ENCODE results near the gene RXFP4. TPM values are rescaled to one million over a fixed set of nuclear protein-coding genes. Genes with fewer than 3 reads are reported as not detected.

Gene RXFP4
- total RNA-seq, 2 donors from 2014 or later: not detected

DNA sequence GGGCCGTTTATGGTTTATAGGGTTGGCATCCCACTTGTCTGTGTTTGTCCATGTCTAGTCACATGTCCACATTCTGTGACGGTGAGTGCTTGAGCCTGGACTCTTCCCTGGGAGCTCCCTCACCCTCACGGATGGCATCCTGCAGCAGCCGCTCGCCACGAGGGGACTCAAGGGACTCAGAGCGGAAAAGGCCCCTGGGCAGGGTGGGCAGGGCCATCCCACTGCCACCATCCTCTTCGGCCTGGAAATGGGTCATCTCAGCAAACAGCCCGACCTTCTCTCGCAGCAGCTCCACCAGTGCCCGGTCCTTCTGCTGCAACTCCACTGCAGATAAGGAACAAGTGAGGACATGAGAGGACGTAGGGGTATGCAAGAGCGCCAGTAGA is 11.1 kb downstream of the RXFP4 start:
- no peaks in the 10 kb centered on the region for H3K9me3 ChIP-seq (ENCODE audit: control insufficient read depth, low read length, poor library complexity, severe bottlenecking)
- ATAC-seq (no peak), DNase-seq (no peak)
- H3K4me3 Mint-ChIP-seq: no peak overlapping the region
- peaks cover 9% of the 10 kb centered on the region for H3K4me1 Mint-ChIP-seq
- H3K27ac Mint-ChIP-seq: no peak overlapping the region
- H3K27me3 Mint-ChIP-seq: no peaks in the 10 kb centered on the region
- no peaks in the 10 kb centered on the region for H3K36me3 Mint-ChIP-seq (ENCODE audit: low read depth)

DNA sequence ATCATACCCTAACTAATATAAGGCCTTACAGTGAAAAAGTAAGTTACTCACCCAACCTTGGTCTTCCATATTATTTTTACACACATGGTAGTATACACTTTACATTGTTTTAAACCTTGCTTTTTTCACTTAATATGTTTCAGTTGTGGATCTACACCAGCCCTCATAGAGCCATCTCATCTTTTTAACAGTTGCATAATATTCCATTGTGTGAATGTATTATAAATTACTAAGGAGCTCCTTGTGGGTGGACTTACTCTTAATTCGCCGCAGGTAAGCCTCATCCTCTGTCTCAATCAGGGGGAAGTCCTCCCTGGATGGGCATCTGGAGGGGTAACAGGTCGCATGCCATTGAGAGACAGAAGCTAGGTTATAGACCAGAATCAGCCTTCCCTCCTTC is 13.2 kb downstream of the RXFP4 start:
- DNase-seq: no peak
- no peak overlapping the region for H3K4me3 Mint-ChIP-seq
- H3K4me1 Mint-ChIP-seq: peaks cover 7% of the 10 kb centered on the region
- ATAC-seq: no peak
- no peak overlapping the region for H3K27ac Mint-ChIP-seq
- no peaks in the 10 kb centered on the region for H3K9me3 ChIP-seq (ENCODE audit: control insufficient read depth, low read length, poor library complexity, severe bottlenecking)
- H3K36me3 Mint-ChIP-seq (ENCODE audit: low read depth): no peaks in the 10 kb centered on the region
- no peaks in the 10 kb centered on the region for H3K27me3 Mint-ChIP-seq

DNA sequence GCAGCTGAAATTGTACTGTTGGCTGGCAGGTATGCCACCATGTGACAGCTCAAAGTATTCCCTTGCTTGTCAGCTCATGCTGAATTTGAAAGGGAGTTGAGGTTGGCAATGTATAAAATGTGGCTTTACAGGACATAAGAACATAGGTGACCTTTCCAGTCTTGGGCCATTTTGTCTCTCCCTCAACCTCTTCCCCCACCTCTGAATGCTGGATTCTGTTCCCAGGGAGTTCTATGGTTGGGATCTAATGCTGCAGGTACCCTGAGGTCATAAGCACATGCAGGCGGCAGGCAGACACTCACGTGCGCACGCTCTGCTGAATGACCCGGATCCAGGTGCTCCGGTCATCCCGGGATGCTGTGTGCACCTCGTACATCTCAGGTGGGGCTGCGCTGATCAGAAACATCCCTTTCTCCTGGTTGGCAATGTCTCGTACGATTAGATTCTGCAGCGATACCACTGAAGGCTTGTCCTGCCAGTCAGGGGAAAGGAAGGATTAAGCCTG is 16.0 kb downstream of the RXFP4 start:
- DNase-seq (no peak), ATAC-seq (no peak)
- Mint-ChIP-seq H3K4me3 (no peak overlapping the region), H3K36me3 (ENCODE audit: low read depth) (peaks cover 2% of the 10 kb centered on the region), H3K4me1 (peaks cover 3% of the 10 kb centered on the region), H3K27ac (peak overlapping the region; percentile 63), H3K27me3 (no peaks in the 10 kb centered on the region)
- H3K9me3 ChIP-seq (ENCODE audit: control insufficient read depth, low read length, poor library complexity, severe bottlenecking): no peaks in the 10 kb centered on the region

DNA sequence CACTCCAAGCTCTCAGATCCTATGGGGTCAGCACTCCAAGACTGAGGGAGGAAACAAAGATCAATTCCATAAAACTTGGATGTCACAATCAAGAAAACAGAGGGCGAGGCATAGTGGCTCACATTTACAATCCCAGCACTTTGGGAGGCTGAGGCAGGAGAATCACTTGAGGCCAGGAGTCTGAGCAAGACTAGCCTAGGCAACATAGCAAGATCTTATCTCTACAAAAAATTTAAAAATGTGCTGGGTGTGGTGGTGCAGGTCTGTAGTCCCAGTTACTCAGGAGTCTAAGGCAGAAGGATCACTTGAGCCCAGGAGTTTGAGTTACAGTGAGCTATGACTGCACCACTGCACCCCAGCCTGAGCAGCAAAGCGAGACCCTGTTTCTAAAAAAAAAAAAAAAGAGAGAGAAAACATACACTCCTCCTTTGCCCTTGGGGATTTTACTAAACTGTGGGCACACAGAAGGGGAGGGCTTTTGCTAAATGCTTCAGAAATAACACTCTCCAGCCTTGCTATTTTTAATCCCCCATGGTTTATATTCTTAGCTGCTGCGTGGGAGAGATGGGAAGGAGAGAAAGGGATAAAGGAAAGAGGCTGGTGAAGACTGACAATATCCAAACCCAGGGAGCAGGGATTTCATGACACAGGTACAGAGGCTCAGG is 18.8 kb downstream of the RXFP4 start:
- no peak for ATAC-seq

DNA sequence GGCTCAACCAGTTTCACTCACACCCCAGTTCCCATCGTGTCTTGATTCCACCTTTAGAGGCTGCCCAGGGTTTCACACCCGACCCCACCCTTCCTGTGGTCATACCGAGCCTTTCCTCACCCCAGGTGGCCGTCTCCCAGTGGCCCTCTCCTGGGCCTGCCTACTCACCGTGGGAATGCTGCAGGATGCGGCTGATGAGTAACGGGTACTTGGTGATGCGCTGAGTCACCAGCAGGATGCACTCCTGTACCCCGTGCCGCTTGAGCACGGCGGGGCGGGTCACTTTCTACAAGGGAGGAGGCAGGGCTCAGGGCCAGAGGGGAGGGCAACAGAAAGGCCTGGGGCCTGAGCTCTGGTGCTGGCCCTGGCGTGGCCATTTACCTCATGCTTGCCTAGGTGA is 20.5 kb downstream of the RXFP4 start:
- H3K27me3 Mint-ChIP-seq: no peaks in the 10 kb centered on the region
- peak; percentile 63 for ATAC-seq
- peaks cover 9% of the 10 kb centered on the region for H3K4me1 Mint-ChIP-seq
- H3K36me3 Mint-ChIP-seq (ENCODE audit: low read depth): peaks cover 4% of the 10 kb centered on the region
- no peak for DNase-seq
- no peaks in the 10 kb centered on the region for H3K9me3 ChIP-seq (ENCODE audit: control insufficient read depth, low read length, poor library complexity, severe bottlenecking)
- peak overlapping the region; percentile 75 for H3K27ac Mint-ChIP-seq
- H3K4me3 Mint-ChIP-seq: no peak overlapping the region

More for the DNA sequence above, 18.8 kb downstream of the RXFP4 start:
- H3K27ac Mint-ChIP-seq: peak overlapping the region; percentile 75
- H3K36me3 Mint-ChIP-seq (ENCODE audit: low read depth): peaks cover 2% of the 10 kb centered on the region
- no peak overlapping the region for H3K4me3 Mint-ChIP-seq
- DNase-seq: no peak
- H3K9me3 ChIP-seq (ENCODE audit: control insufficient read depth, low read length, poor library complexity, severe bottlenecking): no peaks in the 10 kb centered on the region
- H3K27me3 Mint-ChIP-seq: no peaks in the 10 kb centered on the region
- H3K4me1 Mint-ChIP-seq: peaks cover 6% of the 10 kb centered on the region

DNA sequence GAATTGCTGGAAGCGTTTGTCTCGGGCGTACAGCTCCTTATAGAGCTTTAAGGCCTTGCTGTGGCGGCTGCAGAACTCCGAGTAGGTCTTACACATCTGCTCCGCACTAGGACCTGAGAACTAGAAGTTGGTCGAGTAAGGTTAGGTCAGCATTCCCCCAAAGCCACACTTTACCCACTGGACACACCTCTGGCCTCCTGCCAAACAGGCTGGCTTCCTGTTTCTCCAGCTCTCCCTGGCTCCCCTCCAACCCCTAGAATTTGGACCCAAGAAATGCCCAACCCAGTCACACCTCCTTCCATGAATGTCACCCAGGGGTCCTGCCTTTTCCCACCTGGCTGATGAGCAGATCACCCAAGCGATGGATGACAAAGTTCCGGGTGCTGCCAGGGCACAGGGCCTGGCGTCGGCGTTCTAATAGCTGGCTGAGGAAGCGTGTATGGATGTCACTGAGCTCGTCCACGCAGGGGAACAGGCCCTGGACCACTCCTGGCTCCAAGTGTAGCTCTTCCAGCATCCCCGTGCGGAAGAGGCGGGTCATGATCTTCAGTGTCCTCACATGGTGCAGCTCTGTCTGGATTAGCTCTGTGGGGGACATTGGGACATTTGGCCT is 21.3 kb downstream of the RXFP4 start:
- no peaks in the 10 kb centered on the region for H3K9me3 ChIP-seq (ENCODE audit: control insufficient read depth, low read length, poor library complexity, severe bottlenecking)
- H3K36me3 Mint-ChIP-seq (ENCODE audit: low read depth): peaks cover 5% of the 10 kb centered on the region
- H3K27me3 Mint-ChIP-seq: no peaks in the 10 kb centered on the region
- peaks cover 15% of the 10 kb centered on the region for H3K4me1 Mint-ChIP-seq
- H3K27ac Mint-ChIP-seq: no peak overlapping the region
- ATAC-seq: no peak
- DNase-seq: no peak
- H3K4me3 Mint-ChIP-seq: no peak overlapping the region

DNA sequence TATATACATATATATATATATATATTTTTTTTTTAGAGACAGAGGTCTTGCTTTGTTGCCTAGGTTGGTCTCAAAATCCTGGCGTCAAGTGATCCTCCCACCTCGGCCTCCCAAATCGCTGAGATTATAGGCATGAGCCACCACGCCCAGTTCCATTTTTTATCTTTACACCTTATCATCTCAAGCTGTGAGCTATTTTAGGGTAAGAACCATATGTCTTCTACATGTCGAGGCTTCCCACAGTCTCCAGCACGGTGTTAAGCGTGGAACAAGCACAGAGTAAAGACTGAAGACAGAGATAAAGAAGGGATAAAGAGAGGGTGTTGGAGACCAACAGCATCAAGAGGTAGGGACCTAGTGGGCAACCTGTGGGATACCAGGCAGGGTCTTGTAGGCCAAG is 22.8 kb downstream of the RXFP4 start:
- Mint-ChIP-seq H3K27me3 (no peaks in the 10 kb centered on the region), H3K36me3 (ENCODE audit: low read depth) (peaks cover 8% of the 10 kb centered on the region), H3K4me1 (peaks cover 30% of the 10 kb centered on the region), H3K27ac (peak overlapping the region; percentile 93), H3K4me3 (no peak overlapping the region)
- ATAC-seq: no peak
- H3K9me3 ChIP-seq (ENCODE audit: control insufficient read depth, low read length, poor library complexity, severe bottlenecking): no peaks in the 10 kb centered on the region
- no peak for DNase-seq

DNA sequence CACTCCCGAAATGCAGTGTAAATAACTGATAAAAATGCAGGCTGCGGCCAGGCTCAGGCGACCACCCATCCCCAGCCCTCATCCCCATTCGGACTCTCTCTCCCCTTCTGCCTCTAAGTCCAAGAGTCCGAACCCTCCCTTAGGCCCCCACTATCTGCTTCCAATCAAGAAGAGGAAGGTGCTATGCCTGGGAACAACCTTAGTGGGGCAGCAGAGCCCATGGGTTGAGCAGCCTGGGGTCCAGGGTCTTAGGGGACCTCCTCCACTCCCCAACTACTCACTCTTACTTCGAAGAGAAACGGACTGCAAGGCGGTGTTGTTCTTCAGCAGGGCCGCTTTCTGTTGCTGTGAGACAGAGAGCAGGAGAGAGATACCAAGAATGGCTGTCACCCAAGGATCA is 24.7 kb downstream of the RXFP4 start:
- DNase-seq: no peak
- no peak overlapping the region for H3K4me3 Mint-ChIP-seq
- H3K4me1 Mint-ChIP-seq: peaks cover 48% of the 10 kb centered on the region
- H3K27me3 Mint-ChIP-seq: no peaks in the 10 kb centered on the region
- H3K9me3 ChIP-seq (ENCODE audit: control insufficient read depth, low read length, poor library complexity, severe bottlenecking): no peaks in the 10 kb centered on the region
- peaks cover 8% of the 10 kb centered on the region for H3K36me3 Mint-ChIP-seq (ENCODE audit: low read depth)
- no peak for ATAC-seq
- peak overlapping the region; percentile 93 for H3K27ac Mint-ChIP-seq

DNA sequence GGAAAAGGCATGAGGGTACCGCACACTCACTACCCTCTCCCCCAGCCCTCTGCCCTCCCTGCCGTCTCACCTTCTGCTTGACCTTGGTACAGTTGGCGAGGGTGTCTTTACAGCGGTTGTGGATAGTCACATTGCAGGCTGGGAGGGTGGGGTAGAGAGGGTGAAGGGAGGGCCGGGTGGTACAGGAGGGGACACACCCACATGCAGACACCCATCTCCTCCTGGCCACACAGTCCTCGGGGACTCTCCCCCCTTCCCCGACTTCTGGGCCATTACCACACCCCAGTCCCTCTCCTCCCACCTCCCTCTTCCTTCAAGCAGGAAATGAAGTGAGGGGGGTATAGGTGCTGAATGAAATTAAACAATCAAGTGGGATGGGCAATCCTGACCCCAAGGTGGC is 25.3 kb downstream of the RXFP4 start:
- no peak overlapping the region for H3K4me3 Mint-ChIP-seq
- peaks cover 52% of the 10 kb centered on the region for H3K4me1 Mint-ChIP-seq
- H3K27me3 Mint-ChIP-seq: no peaks in the 10 kb centered on the region
- ATAC-seq (no peak), DNase-seq (no peak)
- peak overlapping the region; percentile 93 for H3K27ac Mint-ChIP-seq
- H3K9me3 ChIP-seq (ENCODE audit: control insufficient read depth, low read length, poor library complexity, severe bottlenecking): no peaks in the 10 kb centered on the region
- H3K36me3 Mint-ChIP-seq (ENCODE audit: low read depth): peaks cover 8% of the 10 kb centered on the region

DNA sequence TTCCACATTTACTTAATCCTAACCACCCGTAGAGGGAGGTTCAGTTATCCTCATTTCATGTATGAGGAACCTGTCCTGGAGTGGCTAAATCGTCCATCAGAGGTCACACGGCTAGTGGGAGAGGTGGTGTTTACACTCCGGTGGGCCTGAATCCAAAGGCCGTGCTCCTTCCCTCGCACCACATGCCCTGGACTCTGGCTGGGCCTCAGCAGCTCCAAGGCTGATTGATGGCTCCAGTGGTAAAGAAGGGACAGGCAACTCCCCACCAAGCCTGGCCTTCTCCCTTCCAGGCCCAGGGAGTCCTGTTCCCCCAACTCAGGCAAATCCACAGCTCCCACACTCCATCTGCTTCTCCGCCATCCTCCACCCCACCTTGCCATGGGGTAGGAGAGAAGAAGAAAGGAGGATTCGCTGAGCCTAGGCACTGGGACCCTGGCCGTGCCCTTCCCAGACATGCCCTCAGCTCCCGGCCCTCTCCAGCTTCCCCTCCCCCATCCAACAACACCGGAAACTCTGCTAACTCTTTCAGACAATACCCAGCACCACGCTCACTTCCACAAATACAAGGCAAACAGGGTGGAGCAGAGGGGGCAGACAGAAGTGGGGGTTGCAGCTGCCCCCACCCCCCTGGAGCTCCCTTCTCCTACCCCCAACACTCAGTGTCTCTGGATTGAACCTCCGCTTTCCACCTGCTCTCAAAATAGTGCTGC is 26.1 kb downstream of the RXFP4 start:
- ATAC-seq (peak; percentile 47), DNase-seq (no peak)
- Mint-ChIP-seq H3K27ac (peak overlapping the region; percentile 93), H3K36me3 (ENCODE audit: low read depth) (peaks cover 8% of the 10 kb centered on the region), H3K4me1 (peaks cover 59% of the 10 kb centered on the region), H3K27me3 (no peaks in the 10 kb centered on the region), H3K4me3 (peak overlapping the region; percentile 83)
- no peaks in the 10 kb centered on the region for H3K9me3 ChIP-seq (ENCODE audit: control insufficient read depth, low read length, poor library complexity, severe bottlenecking)

DNA sequence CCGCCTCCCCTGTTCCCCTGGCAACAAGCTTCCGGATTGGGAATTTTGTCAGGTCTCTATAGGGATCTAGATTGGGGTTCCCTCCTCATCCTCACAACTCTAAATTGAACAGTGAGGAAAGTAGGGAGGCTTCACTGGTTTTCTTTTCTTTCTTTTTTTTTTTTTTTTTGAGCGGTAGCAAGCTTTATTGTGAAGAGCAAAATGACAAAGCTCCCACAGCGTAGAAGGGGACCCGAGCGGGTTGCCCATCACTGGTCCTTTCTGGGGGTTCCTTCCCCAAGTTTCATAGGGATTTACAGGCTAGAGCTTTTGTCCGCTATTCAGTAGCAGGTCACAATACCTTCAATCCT is 26.6 kb downstream of the RXFP4 start:
- DNase-seq (no peak), ATAC-seq (no peak)
- Mint-ChIP-seq H3K27ac (peak overlapping the region; percentile 93), H3K4me1 (peaks cover 61% of the 10 kb centered on the region), H3K36me3 (ENCODE audit: low read depth) (peaks cover 8% of the 10 kb centered on the region), H3K4me3 (peak overlapping the region; percentile 83), H3K27me3 (no peaks in the 10 kb centered on the region)
- no peaks in the 10 kb centered on the region for H3K9me3 ChIP-seq (ENCODE audit: control insufficient read depth, low read length, poor library complexity, severe bottlenecking)

DNA sequence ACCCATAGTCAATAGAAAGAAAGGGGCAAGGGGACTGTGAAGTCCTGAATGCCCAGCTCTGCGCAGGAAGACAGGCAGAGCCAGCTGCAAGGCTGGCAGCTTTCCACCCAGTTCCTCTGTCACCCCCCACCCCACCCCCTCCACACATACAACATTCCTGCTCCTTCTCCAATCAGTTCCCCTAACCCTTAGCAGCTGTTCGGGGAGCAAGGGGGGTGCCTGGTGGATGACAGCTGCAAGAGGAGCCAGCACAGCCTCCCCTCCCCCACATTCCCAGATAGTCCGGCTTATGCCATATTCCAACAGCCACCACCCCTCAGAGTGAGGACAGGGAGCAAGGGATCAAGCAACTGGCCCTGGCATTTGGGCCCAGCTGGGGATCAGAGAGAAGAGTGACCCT is 27.2 kb downstream of the RXFP4 start:
- DNase-seq (no peak), ATAC-seq (no peak)
- Mint-ChIP-seq H3K36me3 (ENCODE audit: low read depth) (peaks cover 8% of the 10 kb centered on the region), H3K27ac (peak overlapping the region; percentile 93), H3K4me3 (peak overlapping the region; percentile 72), H3K4me1 (peaks cover 67% of the 10 kb centered on the region), H3K27me3 (no peaks in the 10 kb centered on the region)
- H3K9me3 ChIP-seq (ENCODE audit: control insufficient read depth, low read length, poor library complexity, severe bottlenecking): no peaks in the 10 kb centered on the region

DNA sequence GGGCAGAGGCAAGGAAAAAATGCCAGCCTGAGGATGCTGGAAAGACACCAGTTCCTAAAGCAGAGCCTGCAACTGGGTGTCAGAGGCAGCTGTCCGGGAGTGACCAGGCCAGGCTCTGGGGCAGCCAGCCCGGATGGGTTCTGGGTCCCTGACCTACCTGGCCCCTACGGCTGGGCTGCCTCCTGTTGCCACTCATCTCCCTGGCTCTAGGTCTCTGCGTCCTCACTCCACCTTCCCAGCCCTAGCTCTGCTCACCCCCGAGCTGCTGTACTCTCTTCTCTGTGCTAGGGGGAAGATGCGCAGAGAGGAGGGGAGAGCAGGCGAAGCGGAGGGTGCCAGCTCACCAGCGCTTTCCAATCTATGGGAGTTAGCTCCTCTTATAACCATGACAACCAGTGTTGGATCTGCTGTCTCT is 27.9 kb downstream of the RXFP4 start:
- Mint-ChIP-seq H3K27me3 (no peaks in the 10 kb centered on the region), H3K4me3 (peak overlapping the region; percentile 83), H3K4me1 (peaks cover 73% of the 10 kb centered on the region), H3K27ac (peak overlapping the region; percentile 93), H3K36me3 (ENCODE audit: low read depth) (peaks cover 8% of the 10 kb centered on the region)
- ATAC-seq: no peak
- no peak for DNase-seq
- no peaks in the 10 kb centered on the region for H3K9me3 ChIP-seq (ENCODE audit: control insufficient read depth, low read length, poor library complexity, severe bottlenecking)

All from T-helper 17 cell (primary cell).